ENCODE data around the gene YBX2.
"Not testable (repeated sequence)": the region's sequence is repeated elsewhere in the genome, so short reads cannot be mapped to it uniquely, and the experiment has no call there.

Gene YBX2

GRCh38 chr17:7246779-7247178 lies 47.7 kb downstream of the YBX2 start:
- no peak for DNase-seq (ENCODE audit: low read depth, low spot score)

GRCh38 chr17:7243838-7244237 lies 50.6 kb downstream of the YBX2 start:
- not testable (repeated sequence) for DNase-seq (ENCODE audit: low read depth, low spot score)

- no peak for DNase-seq (ENCODE audit: low read depth, low spot score)
Measured at GRCh38 chr17:7243453-7243729, 51.0 kb downstream of the YBX2 start.

- DNase-seq (ENCODE audit: low read depth, low spot score): peak; percentile 93
Measured at GRCh38 chr17:7242717-7243452, 51.6 kb downstream of the YBX2 start.

GRCh38 chr17:7241783-7242716 lies 52.4 kb downstream of the YBX2 start, which contains the start of gene GABARAP:
TSS of gene GABARAP (minus strand) at chr17:7242449. CDS start at chr17:7242330, 119 bp downstream.
- DNase-seq (ENCODE audit: low read depth, low spot score): peak; percentile 89

- no peak for DNase-seq (ENCODE audit: low read depth, low spot score)
Measured at GRCh38 chr17:7241090-7241733, 53.2 kb downstream of the YBX2 start.

- no peak for DNase-seq (ENCODE audit: low read depth, low spot score)
Measured at GRCh38 chr17:7240375-7240774, 54.1 kb downstream of the YBX2 start.

- peak; percentile 100 for DNase-seq (ENCODE audit: low read depth, low spot score)
Measured at GRCh38 chr17:7239091-7240027, 55.1 kb downstream of the YBX2 start, which contains the start of gene PHF23. TSS of gene PHF23 (minus strand) at chr17:7239457. CDS start at chr17:7239279, 178 bp downstream.

- no peak for DNase-seq (ENCODE audit: low read depth, low spot score)
Measured at GRCh38 chr17:7238420-7239090, 55.9 kb downstream of the YBX2 start.
